ENCODE measurements around the gene TSFM.
A peak's percentile ranks its signal among the peaks of the same experiment; 100 is the strongest.

Gene TSFM

GRCh38 chr12:57834086-57834876, 51.7 kb downstream of the TSFM start:
- DNase-seq (ENCODE audit: low spot score), result no peak

DNA sequence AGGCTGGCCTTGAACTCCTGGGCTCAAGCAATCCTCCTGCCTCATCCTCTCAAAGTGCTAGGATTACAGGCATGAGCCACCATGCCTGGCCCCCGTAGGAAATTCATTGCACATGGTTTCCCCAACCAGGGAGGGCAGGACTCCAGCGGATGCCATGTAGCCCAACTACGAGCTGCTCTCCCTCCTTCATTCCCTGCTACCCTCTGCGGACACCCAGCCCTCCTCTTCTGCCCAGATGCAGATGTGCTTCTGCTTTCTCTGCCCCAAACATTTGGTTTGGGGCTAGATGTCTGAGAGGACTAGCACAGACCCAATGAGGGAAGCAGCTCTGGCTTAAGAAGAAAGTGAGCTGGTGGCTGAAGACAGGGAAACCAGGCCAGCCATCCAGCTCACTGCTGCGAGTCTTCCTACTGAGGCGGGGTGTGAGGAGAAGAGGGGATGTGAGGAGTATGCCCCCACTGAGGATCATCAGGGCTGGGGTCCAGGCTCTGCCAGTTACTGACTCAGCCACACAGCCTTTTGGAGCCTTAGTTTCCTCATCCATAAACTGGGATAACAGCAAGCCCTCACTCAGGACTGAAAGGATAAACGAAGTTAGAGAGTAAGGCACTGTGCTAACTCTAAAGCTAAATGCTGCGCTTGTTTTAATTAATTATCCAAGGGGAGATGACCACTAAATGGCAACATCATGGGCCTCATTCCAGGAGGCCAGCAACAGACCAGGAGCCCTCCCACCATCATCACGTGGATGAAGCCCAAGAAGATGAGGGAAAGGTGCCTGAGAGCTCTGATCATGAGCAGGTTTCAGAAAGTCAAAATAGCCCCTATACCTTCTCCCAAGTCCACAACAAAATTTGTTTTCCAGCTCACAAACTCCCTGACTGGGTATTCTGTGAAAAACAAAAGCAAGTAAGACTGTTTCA, 53.0 kb downstream of the TSFM start:
- no peak for DNase-seq (ENCODE audit: low spot score)

GRCh38 chr12:57836442-57837375, 54.1 kb downstream of the TSFM start:
- no peak for DNase-seq (ENCODE audit: low spot score)

GRCh38 chr12:57837864-57838562, 55.4 kb downstream of the TSFM start:
- no peak for DNase-seq (ENCODE audit: low spot score)

- DNase-seq (ENCODE audit: low spot score), result no peak
Measured at GRCh38 chr12:57838594-57839302, 56.2 kb downstream of the TSFM start.

GRCh38 chr12:57839996-57840395, 57.4 kb downstream of the TSFM start:
- no peak for DNase-seq (ENCODE audit: low spot score)

DNA sequence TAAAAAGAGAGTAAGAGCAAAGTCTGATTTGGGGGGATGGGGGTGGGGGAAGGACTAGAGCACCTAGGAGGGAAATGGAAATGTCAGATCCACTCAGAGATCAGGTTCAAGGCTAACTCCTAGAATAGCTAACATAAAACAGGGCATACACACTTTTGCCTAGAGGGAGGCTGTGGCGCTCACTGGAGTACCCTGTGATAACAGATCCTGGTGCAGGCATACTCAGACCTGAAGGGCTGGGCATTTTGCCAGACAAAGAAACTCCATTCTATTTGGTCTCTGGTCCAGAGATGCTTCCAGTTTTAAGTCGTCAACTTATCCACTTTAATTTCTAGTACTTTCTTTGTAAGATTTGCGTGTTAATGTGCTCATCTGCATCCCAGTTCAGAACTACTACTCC, 58.1 kb downstream of the TSFM start:
- no peak for DNase-seq (ENCODE audit: low spot score)

DNA sequence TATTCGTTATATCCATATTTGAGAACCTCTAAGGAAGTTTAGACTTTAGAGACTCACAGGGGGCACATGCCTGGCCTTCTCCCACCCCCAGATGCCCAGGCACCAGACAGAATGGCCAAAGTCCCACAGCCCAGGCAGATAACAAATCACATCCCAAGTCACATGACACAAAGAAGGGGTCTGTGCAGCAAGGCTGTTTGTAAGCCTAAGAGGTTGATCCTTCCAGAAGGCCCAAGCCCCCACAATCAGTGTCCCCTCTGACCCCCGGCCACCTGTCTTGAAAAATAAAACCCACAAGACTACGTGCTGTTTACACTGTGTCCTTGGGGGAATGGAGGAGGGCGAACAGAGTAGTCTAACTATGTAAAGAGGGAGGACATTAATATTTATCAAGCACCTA, 58.9 kb downstream of the TSFM start:
- DNase-seq (ENCODE audit: low spot score), result no peak

GRCh38 chr12:57842342-57843294, 60.0 kb downstream of the TSFM start:
- peak; percentile 74 for DNase-seq (ENCODE audit: low spot score)

GRCh38 chr12:57844709-57845477, 62.3 kb downstream of the TSFM start:
- DNase-seq (ENCODE audit: low spot score), result peak; percentile 82

- peak; percentile 88 for DNase-seq (ENCODE audit: low spot score)
Measured at GRCh38 chr12:57845478-57846284, 63.1 kb downstream of the TSFM start.

DNA sequence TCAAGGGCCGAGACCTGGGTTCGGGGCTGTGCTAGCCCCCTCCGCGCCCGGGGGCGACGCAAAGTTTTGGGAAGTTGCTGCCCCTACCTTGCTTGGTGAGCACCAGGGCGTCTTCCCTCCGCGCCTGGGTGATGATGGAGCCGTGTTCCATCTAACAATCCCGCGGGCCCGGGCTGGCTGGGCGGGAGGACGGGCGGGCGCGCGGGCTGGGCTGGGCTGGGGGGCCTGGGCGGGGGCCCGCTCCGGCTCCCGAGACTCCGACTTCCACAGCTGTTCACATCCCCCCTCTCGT, 63.6 kb downstream of the TSFM start:
- no peak for DNase-seq (ENCODE audit: low spot score)

GRCh38 chr12:57846577-57847319, 64.2 kb downstream of the TSFM start, which contains the start of gene CTDSP2:
CTDSP2 (minus strand) TSS chr12:57846729; CDS start chr12:57846435, 294 bp downstream.
- DNase-seq (ENCODE audit: low spot score), result peak; percentile 100

Measured in ecto neural progenitor cell (in vitro differentiated cells).